Esophagus squamous epithelium (tissue), 5 donors: ENCODE results near the gene PDS5B. TPM values are rescaled to one million over a fixed set of nuclear protein-coding genes. Genes with fewer than 3 reads are reported as not detected.

ENCODE experiments used
- DNase-seq: peaks from one replicate; lab custom pipeline; 2025; lab: John Stamatoyannopoulos, UW
- H3K27ac ChIP-seq, 4 donors: fragments of 200-600 bp; sonication (generic); one replicate each; pipeline ENCODE4 v1.5.1; 2016 to 2019; ENCODE audit warnings: mild to moderate bottlenecking in 1 of 4
- H3K27me3 ChIP-seq, 4 donors: fragments of 200-600 bp; sonication (generic); 1 replicate in 3 of 4; 2 replicates in 1 of 4; pipeline versions ENCODE4 v1.5.1 to v1.6.0; 2017 to 2021; ENCODE audit warnings: antibody characterized with exemption in 1 of 4
- H3K36me3 ChIP-seq, 3 donors: fragments of 200-600 bp; sonication (generic); one replicate each; pipeline ENCODE4 v1.5.1; 2016 to 2019
- H3K4me1 ChIP-seq, 3 donors: fragments of 200-600 bp; sonication (generic); one replicate each; pipeline ENCODE4 v1.5.1; 2017 to 2019
- H3K4me3 ChIP-seq, 4 donors: fragments of 200-600 bp; sonication (generic); 1 replicate in 3 of 4; 2 replicates in 1 of 4; pipeline ENCODE4 v1.5.1; 2016 to 2019; ENCODE audit warnings: mild to moderate bottlenecking in 2 of 4, moderate library complexity in 1 of 4
- H3K9me3 ChIP-seq, 3 donors: fragments of 200-600 bp; sonication (generic); one replicate each; pipeline ENCODE4 v1.5.1; 2016 to 2019
- POLR2A ChIP-seq, 4 donors: fragments of 450-650 bp; IDR thresholded peaks; one replicate each; pipeline ENCODE4 v1.6.1; 2017; ENCODE audit warnings: antibody characterized with exemption in 4 of 4, mild to moderate bottlenecking in 4 of 4, moderate library complexity in 3 of 4
- WGBS, 2 donors: methylation state at CpG; one replicate each; pipeline ENCODE4 v1.1.5; 2018; 5-methylcytosine and 5-hydroxymethylcytosine counted together
- intact Hi-C: fragments of 100-400 bp; cut with DNase I; formaldehyde crosslinking; loops from one replicate; pipeline ENCODE4 v1.15.0; 2022
- total RNA-seq, 4 donors: library from RNA; depleted of rRNA; stranded (reverse); fragments of >200 nt; gene quantifications; one replicate each; pipeline ENCODE4 v1.1.0, GENCODE V29; 2016
- TF ChIP-seq, protein P1 (sequence below), 6 experiments: fragments of 450-650 bp in 4 of 6; fragments of 200-600 bp in 2 of 6; sonication (generic) in 2 of 6; IDR thresholded peaks; one replicate each; pipeline ENCODE4 v1.5.1; 2016 to 2019; ENCODE audit warnings: antibody characterized with exemption in 6 of 6, mild to moderate bottlenecking in 4 of 6, moderate library complexity in 4 of 6
- donor health status: DM: yes; HTN: yes; CAD: no.

Gene PDS5B
- total RNA-seq, 4 donors from 2014 or later = 8.9 to 23.5 (median 15.1) TPM

DNA sequence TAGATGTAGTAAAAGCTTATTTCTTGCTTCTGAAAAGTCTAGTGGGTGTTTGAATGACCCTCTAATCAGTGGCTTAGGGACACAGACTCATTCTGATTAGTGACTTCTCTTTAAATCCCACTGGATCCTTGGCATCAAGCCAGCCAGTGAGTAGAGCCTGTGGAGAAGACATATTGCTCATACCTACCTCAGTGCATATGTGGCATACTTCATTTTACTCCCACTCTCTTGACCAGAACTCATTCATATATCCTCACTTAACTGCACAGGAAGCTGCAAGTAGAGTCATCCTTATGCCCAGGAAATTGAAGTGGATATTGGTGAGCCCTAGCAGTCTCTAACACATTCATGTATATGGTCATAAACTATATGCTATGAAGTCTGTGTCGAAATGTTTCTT lies 148.3 kb downstream of the PDS5B start:
- WGBS, 2 donors = 90 to 100% methylated on average over 1 of the region's 1 CpG
- H3K4me3 ChIP-seq = no peak overlapping the region
- intact Hi-C loops = no loop called here

DNA sequence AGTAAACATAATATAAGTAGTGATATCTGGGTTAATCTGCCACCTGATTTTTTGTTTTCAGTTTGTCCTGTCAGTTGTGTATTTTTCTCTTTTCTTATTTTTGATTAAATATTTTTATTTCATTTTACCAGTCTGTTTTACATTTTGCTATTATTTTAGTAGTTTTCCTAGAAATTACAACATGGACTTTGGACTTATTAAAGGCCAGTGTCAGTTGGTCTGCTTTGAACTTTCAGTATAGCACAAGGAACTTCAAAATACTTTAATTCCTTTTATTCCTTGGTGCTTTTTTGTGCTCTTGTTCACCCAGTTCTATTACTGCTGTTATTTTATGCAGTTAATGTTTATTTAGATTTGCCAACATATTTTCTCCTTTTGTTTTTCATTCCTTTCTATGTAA lies 149.6 kb downstream of the PDS5B start:
- intact Hi-C loops = no loop called here
- DNase-seq = no peak
- TF ChIP-seq POLR2A (IDR thresholded peaks at IDR 0.05) = no peak
- TF ChIP-seq, protein P1, sequence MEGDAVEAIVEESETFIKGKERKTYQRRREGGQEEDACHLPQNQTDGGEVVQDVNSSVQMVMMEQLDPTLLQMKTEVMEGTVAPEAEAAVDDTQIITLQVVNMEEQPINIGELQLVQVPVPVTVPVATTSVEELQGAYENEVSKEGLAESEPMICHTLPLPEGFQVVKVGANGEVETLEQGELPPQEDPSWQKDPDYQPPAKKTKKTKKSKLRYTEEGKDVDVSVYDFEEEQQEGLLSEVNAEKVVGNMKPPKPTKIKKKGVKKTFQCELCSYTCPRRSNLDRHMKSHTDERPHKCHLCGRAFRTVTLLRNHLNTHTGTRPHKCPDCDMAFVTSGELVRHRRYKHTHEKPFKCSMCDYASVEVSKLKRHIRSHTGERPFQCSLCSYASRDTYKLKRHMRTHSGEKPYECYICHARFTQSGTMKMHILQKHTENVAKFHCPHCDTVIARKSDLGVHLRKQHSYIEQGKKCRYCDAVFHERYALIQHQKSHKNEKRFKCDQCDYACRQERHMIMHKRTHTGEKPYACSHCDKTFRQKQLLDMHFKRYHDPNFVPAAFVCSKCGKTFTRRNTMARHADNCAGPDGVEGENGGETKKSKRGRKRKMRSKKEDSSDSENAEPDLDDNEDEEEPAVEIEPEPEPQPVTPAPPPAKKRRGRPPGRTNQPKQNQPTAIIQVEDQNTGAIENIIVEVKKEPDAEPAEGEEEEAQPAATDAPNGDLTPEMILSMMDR (IDR thresholded peaks at IDR 0.05) = no peak
- H3K4me1 ChIP-seq = peaks cover 9 to 62% (median 11%) of the 10 kb centered on the region in 3 donors
- H3K4me3 ChIP-seq = no peak overlapping the region
- no peaks in the 10 kb centered on the region for H3K9me3 ChIP-seq
- H3K27ac ChIP-seq = peak overlapping the region in 2 of 4 donors; percentile 84 to 86
- no peaks in the 10 kb centered on the region for H3K36me3 ChIP-seq
- no peaks in the 10 kb centered on the region for H3K27me3 ChIP-seq

More for the DNA sequence above, 148.3 kb downstream of the PDS5B start:
- no peak for TF ChIP-seq POLR2A (IDR thresholded peaks at IDR 0.05)
- TF ChIP-seq, protein P1 (IDR thresholded peaks at IDR 0.05) = no peak
- H3K9me3 ChIP-seq = no peaks in the 10 kb centered on the region
- no peaks in the 10 kb centered on the region for H3K27me3 ChIP-seq
- no peak overlapping the region for H3K27ac ChIP-seq
- DNase-seq = no peak
- no peaks in the 10 kb centered on the region for H3K36me3 ChIP-seq
- peaks cover 9 to 55% (median 11%) of the 10 kb centered on the region in 3 donors for H3K4me1 ChIP-seq

DNA sequence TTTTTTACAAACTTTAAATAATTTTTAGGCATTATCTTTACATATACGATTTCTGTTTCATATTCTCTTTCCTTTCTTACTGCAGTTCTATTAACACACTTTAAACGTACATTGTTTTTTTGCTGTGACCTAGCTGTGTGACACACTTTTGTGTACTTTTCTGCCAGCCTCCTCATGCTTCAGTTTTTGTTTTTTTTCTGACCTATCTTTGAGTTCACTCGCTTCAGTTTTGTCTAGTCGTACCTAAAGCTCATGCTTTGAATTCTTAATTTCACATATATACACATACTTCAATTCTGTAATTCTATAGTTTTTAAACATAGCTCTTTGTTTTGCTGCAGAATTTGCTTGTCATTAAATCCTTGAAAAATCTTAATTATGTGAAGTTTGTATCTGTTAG lies 150.4 kb downstream of the PDS5B start:
- peak overlapping the region; percentile 69 to 86 (median 78) for H3K27ac ChIP-seq

DNA sequence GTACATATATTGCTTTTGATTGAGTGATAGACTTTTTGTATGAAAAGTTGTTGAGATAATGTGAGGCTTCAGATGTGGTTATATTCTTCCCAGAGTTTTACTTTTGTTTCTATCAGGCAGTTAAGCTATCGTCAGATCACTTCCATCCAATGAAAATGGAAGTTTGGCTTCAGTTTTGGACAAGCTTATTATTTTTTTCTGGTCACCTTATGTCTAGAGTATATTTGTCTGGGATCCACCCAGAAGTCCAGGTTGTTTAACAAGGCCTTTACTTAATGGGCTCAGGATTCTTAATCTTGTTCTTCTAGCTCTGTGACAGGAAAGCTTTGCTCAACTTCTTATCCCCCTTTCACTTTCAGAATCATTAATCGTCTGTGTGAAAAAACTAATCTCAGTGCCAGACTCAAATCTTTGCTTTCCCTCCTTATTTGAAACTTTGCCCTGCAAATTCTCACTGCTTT lies 150.9 kb downstream of the PDS5B start:
- H3K4me1 ChIP-seq = peaks cover 5 to 49% (median 5%) of the 10 kb centered on the region in 3 donors
- no peak for DNase-seq
- no peaks in the 10 kb centered on the region for H3K36me3 ChIP-seq
- H3K9me3 ChIP-seq = no peaks in the 10 kb centered on the region
- no peaks in the 10 kb centered on the region for H3K27me3 ChIP-seq
- H3K27ac ChIP-seq = peak overlapping the region; percentile 69 to 86 (median 78)
- WGBS, 2 donors = 7% methylated on average over 2 of the region's 2 CpGs
- TF ChIP-seq, protein P1 (IDR thresholded peaks at IDR 0.05) = no peak
- TF ChIP-seq POLR2A (IDR thresholded peaks at IDR 0.05) = no peak
- intact Hi-C loops = no loop called here
- peak overlapping the region; percentile 2 to 59 (median 26) for H3K4me3 ChIP-seq

More for the DNA sequence above, 150.4 kb downstream of the PDS5B start:
- TF ChIP-seq, protein P1 (IDR thresholded peaks at IDR 0.05) = no peak
- no peak for TF ChIP-seq POLR2A (IDR thresholded peaks at IDR 0.05)
- Histone ChIP-seq H3K4me1 (peaks cover 5 to 54% (median 5%) of the 10 kb centered on the region in 3 donors), H3K27me3 (no peaks in the 10 kb centered on the region), H3K4me3 (peak overlapping the region; percentile 2 to 59 (median 26)), H3K36me3 (no peaks in the 10 kb centered on the region), H3K9me3 (no peaks in the 10 kb centered on the region)
- WGBS, 2 donors = 13 to 14% methylated on average over 4 of the region's 4 CpGs
- intact Hi-C loops = no loop called here
- DNase-seq = no peak

DNA sequence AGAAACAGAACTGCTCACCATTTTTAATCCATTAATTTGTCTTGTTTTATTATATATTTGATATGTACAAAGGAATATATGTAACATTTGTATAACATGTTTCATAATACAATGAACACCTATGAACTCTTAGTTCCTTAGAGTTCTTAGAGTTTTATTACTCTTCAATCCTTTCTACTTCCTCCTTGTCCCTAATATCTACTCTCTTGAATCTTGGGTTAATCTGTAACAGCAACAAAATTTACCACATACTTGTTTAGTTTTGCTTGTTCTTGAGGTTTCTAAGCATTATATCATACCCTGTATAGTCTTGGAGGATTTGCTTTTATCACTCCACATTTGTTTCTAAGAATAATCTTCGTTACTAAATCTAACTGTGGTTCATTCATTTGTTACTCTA lies 151.4 kb downstream of the PDS5B start:
- intact Hi-C loops = no loop called here
- H3K27me3 ChIP-seq = no peaks in the 10 kb centered on the region
- peak overlapping the region; percentile 69 to 86 (median 78) for H3K27ac ChIP-seq
- no peaks in the 10 kb centered on the region for H3K9me3 ChIP-seq
- H3K4me3 ChIP-seq = peak overlapping the region; percentile 2 to 59 (median 26)
- peaks cover 5 to 46% (median 5%) of the 10 kb centered on the region in 3 donors for H3K4me1 ChIP-seq
- 75 to 83% methylated on average over 1 of the region's 1 CpG for WGBS, 2 donors
- DNase-seq = no peak
- no peak for TF ChIP-seq POLR2A (IDR thresholded peaks at IDR 0.05)
- TF ChIP-seq, protein P1 (IDR thresholded peaks at IDR 0.05) = no peak
- H3K36me3 ChIP-seq = no peaks in the 10 kb centered on the region
